ENCODE data around the gene NRGN. TPM values are rescaled to one million over a fixed set of nuclear protein-coding genes. Genes with fewer than 3 reads are reported as not detected.

Gene NRGN
- polyA plus RNA-seq, 1 experiment, result 3.4 TPM

DNA sequence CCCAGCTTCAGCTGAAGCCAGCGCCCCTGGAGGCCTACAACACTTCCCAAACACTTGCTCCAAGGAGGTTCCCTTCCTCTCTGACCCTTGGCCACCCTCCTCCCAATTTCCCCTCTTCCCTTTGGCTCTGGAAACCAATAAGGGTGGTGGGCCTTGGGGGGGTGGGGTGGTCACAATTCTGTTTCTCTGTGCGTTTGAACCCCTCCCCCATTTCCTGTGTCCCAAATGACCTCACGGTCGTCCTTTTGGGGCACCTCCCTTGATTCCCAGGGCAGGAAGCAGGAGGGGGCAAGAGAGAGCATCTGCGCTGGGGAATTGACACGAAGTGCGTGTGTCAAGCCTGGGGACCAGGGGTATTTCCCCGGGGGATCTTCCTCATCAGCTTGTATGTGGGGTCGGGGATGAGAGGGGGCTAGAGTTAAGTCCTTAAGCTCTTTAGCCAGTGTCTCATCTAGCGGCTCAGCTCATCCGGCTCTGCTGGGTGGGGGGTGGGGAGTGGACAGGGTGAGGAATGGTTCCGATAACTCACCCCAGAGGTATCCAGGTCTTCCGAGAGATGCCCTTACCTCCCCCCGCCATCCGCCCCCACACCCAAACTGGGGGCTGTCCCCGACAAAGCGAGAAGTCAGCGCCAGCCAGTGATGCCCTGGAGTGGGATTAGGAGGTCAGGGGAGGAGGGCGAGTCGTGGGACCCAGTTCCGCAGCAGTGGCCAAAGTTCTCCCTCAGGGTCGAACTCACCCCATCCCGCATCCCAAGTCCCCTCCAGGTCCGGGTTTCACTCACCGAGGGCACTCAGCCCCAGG lies 21.8 kb downstream of the NRGN start:
- H3K9me3 ChIP-seq (ENCODE audit: control insufficient read depth, insufficient read depth, low read length), result peaks cover 6% of the 10 kb centered on the region; the same call in 1 of the 2 replicates

DNA sequence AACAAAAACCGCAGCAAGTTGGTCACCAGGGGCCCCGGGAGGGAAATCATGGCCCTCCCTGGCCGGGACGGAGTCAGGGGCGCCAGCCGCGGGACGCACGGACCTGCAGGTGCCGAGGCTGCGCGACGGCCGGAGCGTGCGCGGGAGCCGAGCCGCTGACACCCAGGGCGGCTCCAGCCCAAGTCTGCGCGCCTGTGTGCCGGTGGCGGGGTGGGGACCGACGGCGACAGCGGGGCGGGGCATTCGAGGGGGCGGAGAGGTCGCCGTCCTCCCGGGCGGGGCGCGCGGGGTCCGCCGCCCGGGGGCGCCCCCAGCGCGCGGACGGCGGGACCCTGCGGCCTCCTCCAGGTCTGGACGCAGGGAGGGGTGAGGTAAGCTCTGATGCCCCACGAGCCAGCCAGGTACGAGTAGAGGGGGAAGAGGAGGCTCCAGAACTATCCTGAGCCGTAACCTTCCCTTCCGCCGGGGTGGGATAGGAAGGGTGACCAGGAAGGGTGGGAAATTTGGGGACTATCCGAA lies 22.4 kb downstream of the NRGN start, which contains the start of gene ESAM:
Gene ESAM (minus strand): TSS at position 186 of the 519 bp plus-strand sequence. CDS start 136 bp downstream, at position 50.
- ChIA-PET POLR2A (no interaction called here), CTCF (interaction anchor here (0.7 to 6.1 kb wide), 18 partner anchors 9 to 119 kb away, joined by 3 to 93 read pairs (median 10); partner anchors contain the start of genes NRGN and VSIG2)

More for the DNA sequence above, 21.8 kb downstream of the NRGN start:
- Histone ChIP-seq H3K27me3 (ENCODE audit: control insufficient read depth, insufficient read depth, low read length) (peaks cover 24% of the 10 kb centered on the region), H3K4me3 (ENCODE audit: low read depth, low read length) (no peak overlapping the region), H3K27ac (ENCODE audit: low read depth, low read length) (no peak overlapping the region)
- DNase-seq (ENCODE audit: low read depth, low spot score), result no peak
- TF ChIP-seq CTCF (IDR thresholded peaks at IDR 0.05; ENCODE audit: low read depth, low read length), result no peak
- CTCF ChIA-PET, result interaction anchor here (0.6 to 6.1 kb wide), 14 partner anchors 8 to 404 kb away, joined by 3 to 93 read pairs (median 10); partner anchors contain the start of genes NRGN and VSIG2
- POLR2A ChIA-PET, result no interaction called here

DNA sequence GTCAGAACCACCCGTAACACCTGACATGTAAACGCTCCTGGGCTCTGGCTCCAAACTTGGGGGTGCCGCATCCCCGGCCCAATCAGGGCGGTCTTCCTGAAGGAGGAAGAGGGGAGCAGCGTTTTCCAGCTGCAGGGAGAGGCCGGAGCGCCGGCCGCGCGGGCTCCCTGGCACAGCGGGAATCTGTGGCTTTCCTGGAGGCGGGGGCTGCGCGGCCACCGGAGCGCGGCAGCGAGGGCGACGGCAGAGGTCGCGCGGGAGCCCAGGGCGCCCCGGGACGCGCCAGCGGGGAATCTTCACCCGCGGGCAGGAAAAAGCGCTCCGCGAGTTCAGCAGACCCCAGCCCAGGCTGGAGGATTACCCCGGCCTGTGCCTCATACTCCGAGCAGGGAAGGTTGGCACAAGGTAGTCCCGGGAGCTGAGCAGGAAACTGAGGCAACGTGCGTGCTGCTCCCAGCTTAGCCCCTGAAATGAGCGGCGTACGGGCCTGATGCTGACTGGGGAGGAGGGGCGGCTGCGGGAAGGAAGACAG lies 22.9 kb downstream of the NRGN start:
- Histone ChIP-seq H3K27ac (ENCODE audit: low read depth, low read length) (no peak overlapping the region), H3K9me3 (ENCODE audit: control insufficient read depth, insufficient read depth, low read length) (peaks cover 6% of the 10 kb centered on the region; the same call in 1 of the 2 replicates), H3K4me3 (ENCODE audit: low read depth, low read length) (peak overlapping the region; percentile 57), H3K27me3 (ENCODE audit: control insufficient read depth, insufficient read depth, low read length) (peaks cover 21% of the 10 kb centered on the region)
- DNase-seq (ENCODE audit: low read depth, low spot score), result no peak
- CTCF ChIA-PET, result interaction anchor here (0.7 to 6.1 kb wide), 24 partner anchors 9 to 119 kb away, joined by 3 to 93 read pairs (median 8); partner anchors contain the start of genes NRGN and VSIG2
- POLR2A ChIA-PET, result no interaction called here
- TF ChIP-seq CTCF (IDR thresholded peaks at IDR 0.05; ENCODE audit: low read depth, low read length), result no peak

More for the DNA sequence above, 22.4 kb downstream of the NRGN start, which contains the start of gene ESAM:
- H3K27ac ChIP-seq (ENCODE audit: low read depth, low read length), result no peak within 1 kb of the TSS
- H3K4me3 ChIP-seq (ENCODE audit: low read depth, low read length), result peak within 1 kb of the TSS; percentile 57
- H3K9me3 ChIP-seq (ENCODE audit: control insufficient read depth, insufficient read depth, low read length), result peaks cover 6% of the 10 kb centered on the region; the same call in 1 of the 2 replicates
- no peak for DNase-seq (ENCODE audit: low read depth, low spot score)
- no peak for TF ChIP-seq CTCF (IDR thresholded peaks at IDR 0.05; ENCODE audit: low read depth, low read length)
- peaks cover 24% of the 10 kb centered on the region for H3K27me3 ChIP-seq (ENCODE audit: control insufficient read depth, insufficient read depth, low read length)

DNA sequence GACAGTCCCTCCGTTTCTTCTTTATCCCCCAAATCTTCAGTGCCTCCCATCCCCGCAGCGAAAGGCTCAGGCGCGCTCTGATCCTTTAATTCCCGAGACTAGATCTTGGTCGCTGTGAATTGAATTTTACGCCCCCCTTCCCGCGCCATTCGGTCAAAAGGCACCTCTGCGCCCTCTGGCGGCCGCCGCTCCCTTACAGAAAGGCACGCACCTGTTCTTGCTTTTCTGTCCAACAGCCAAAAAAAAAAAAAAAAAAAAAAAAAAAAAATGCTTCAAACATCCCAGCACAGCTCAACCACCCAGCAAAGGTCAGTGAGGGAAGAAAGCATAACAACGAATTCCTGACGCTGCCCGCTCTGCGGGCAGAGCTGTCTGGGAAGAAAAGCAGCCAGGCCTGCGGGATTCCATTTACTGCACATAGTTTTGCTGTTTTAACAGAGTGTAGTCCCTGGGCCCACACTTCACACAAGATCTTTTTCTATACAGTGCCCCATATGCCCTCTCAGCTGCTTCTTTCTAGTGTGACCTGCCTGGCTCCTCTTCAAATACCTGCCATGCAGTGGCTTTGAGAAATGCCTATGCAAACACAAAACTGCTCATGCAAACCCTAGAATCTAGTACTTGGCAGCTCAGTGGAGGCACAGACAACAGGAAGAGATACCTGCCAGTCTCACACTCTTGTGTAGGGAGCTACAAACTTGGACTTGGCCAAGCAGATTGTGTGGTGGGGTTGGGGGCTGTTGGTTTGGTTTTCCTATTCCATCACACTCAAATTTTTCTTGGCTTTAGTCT lies 23.6 kb downstream of the NRGN start:
- Histone ChIP-seq H3K9me3 (ENCODE audit: control insufficient read depth, insufficient read depth, low read length) (peaks cover 6% of the 10 kb centered on the region; the same call in 1 of the 2 replicates), H3K4me3 (ENCODE audit: low read depth, low read length) (peak overlapping the region; percentile 57), H3K27me3 (ENCODE audit: control insufficient read depth, insufficient read depth, low read length) (peaks cover 21% of the 10 kb centered on the region), H3K27ac (ENCODE audit: low read depth, low read length) (peak overlapping the region; percentile 11)
- ChIA-PET CTCF (interaction anchor here (0.6 to 6.1 kb wide), 41 partner anchors 8 to 657 kb away, joined by 3 to 93 read pairs (median 4); partner anchors contain the start of genes NRGN and VSIG2), POLR2A (interaction anchor here (1.2 kb wide), 1 partner anchor 38 kb away, joined by 3 read pairs; no protein-coding TSS in a partner anchor)
- no peak for DNase-seq (ENCODE audit: low read depth, low spot score)
- TF ChIP-seq CTCF (IDR thresholded peaks at IDR 0.05; ENCODE audit: low read depth, low read length), result peak; percentile 85

Data from AG04450 (cell line).